Stimulated activated CD8-positive, alpha-beta memory T cell treated with anti-CD3 and anti-CD28 coated beads, Interleukin-12 subunit alpha, Interleukin-12 subunit beta, amount 100 ng/mL, for 1 hour (primary cell): ENCODE measurements around the gene CUL4A.
A peak's percentile ranks its signal among the peaks of the same experiment; 100 is the strongest.
"Not testable (repeated sequence)": the region's sequence is repeated elsewhere in the genome, so short reads cannot be mapped to it uniquely, and the experiment has no call there.

ENCODE experiments used
- DNase-seq: peaks from one replicate; pipeline ENCODE4 v3.0.0-alpha.2; 2020; ENCODE audit warnings: low read depth

The CUL4A gene

GRCh38 chr13:113292021-113292862, 82.8 kb downstream of the CUL4A start:
- DNase-seq = no peak

GRCh38 chr13:113293686-113294085, 84.3 kb downstream of the CUL4A start:
- no peak for DNase-seq

GRCh38 chr13:113295776-113296175, 86.4 kb downstream of the CUL4A start:
- no peak for DNase-seq

- peak; percentile 97 for DNase-seq
Observed at GRCh38 chr13:113296823-113297369, 87.5 kb downstream of the CUL4A start, which contains the start of gene LAMP1. Gene LAMP1 (plus strand): TSS chr13:113297239. CDS start chr13:113297435, 196 bp downstream.

- DNase-seq = peak; percentile 37
Observed at GRCh38 chr13:113297370-113298042, 88.1 kb downstream of the CUL4A start.

- DNase-seq = no peak
Observed at GRCh38 chr13:113298043-113298945, 88.9 kb downstream of the CUL4A start.

- DNase-seq = no peak
Observed at GRCh38 chr13:113299951-113300350, 90.5 kb downstream of the CUL4A start.

- DNase-seq = no peak
Observed at GRCh38 chr13:113302986-113303385, 93.6 kb downstream of the CUL4A start.

GRCh38 chr13:113304121-113304520, 94.7 kb downstream of the CUL4A start:
- no peak for DNase-seq

GRCh38 chr13:113305208-113305607, 95.8 kb downstream of the CUL4A start:
- DNase-seq = no peak

- no peak for DNase-seq
Observed at GRCh38 chr13:113307491-113307890, 98.1 kb downstream of the CUL4A start.

- no peak for DNase-seq
Observed at GRCh38 chr13:113309473-113309872, 100.1 kb downstream of the CUL4A start.

GRCh38 chr13:113314112-113314511, 104.7 kb downstream of the CUL4A start:
- not testable (repeated sequence) for DNase-seq

- not testable (repeated sequence) for DNase-seq
Observed at GRCh38 chr13:113314895-113315470, 105.6 kb downstream of the CUL4A start.

- DNase-seq = no peak
Observed at GRCh38 chr13:113315992-113316391, 106.6 kb downstream of the CUL4A start.
